ENCODE results near the gene CRTC1. TPM values are rescaled to one million over a fixed set of nuclear protein-coding genes. Genes with fewer than 3 reads are reported as not detected.

The CRTC1 gene
- total and polyA plus RNA-seq, 2 experiments from 2014 or later, result 2.5 to 4.8 TPM

- Histone ChIP-seq H3K27ac (peak overlapping the region; percentile 73), H4K20me1 (ENCODE audit: insufficient read depth, poor library complexity, severe bottlenecking) (no peaks in the 10 kb centered on the region), H3K79me2 (no peaks in the 10 kb centered on the region), H3K9me2 (replicated peaks; ENCODE audit: insufficient read depth) (no peaks in the 10 kb centered on the region), H3K9me3 (ENCODE audit: low read depth) (no peaks in the 10 kb centered on the region), H2AFZ (no peak overlapping the region), H3K4me2 (peak overlapping the region; percentile 7), H3K4me3 (no peak overlapping the region), H3K27me3 (no peaks in the 10 kb centered on the region), H3K36me3 (replicated peaks; ENCODE audit: insufficient read depth, low read depth) (no peaks in the 10 kb centered on the region), H3K4me1 (ENCODE audit: insufficient read depth) (peaks cover 35% of the 10 kb centered on the region)
- WGBS (ENCODE audit: low lambda C conversion rate, missing lambda C conversion rate), result 70% methylated on average over 13 of the region's 13 CpGs
- TF ChIP-seq CTCF (IDR thresholded peaks at IDR 0.05; ENCODE audit: poor library complexity) (peak; percentile 22), EZH2 (IDR thresholded peaks at IDR 0.05; ENCODE audit: borderline replicate concordance) (no peak), EZH2phosphoT487 (IDR thresholded peaks at IDR 0.05; ENCODE audit: low read depth, severe bottlenecking, unreplicated experiment) (no peak)
- DNase-seq (ENCODE audit: low spot score), result no peak
Observed at GRCh38 chr19:18672606-18673337, 10.7 kb upstream of the CRTC1 start.

- no peak overlapping the region for H3K4me2 ChIP-seq
- TF ChIP-seq EZH2 (IDR thresholded peaks at IDR 0.05; ENCODE audit: borderline replicate concordance) (no peak), CTCF (IDR thresholded peaks at IDR 0.05; ENCODE audit: poor library complexity) (no peak), EZH2phosphoT487 (IDR thresholded peaks at IDR 0.05; ENCODE audit: low read depth, severe bottlenecking, unreplicated experiment) (no peak)
- no peaks in the 10 kb centered on the region for H3K79me2 ChIP-seq
- no peak for DNase-seq (ENCODE audit: low spot score)
- peaks cover 42% of the 10 kb centered on the region for H3K4me1 ChIP-seq (ENCODE audit: insufficient read depth)
- no peak overlapping the region for H3K27ac ChIP-seq
- no peaks in the 10 kb centered on the region for H3K27me3 ChIP-seq
- no peaks in the 10 kb centered on the region for H4K20me1 ChIP-seq (ENCODE audit: insufficient read depth, poor library complexity, severe bottlenecking)
- no peak overlapping the region for H2AFZ ChIP-seq
- no peaks in the 10 kb centered on the region for H3K9me2 ChIP-seq (replicated peaks; ENCODE audit: insufficient read depth)
- WGBS (ENCODE audit: low lambda C conversion rate, missing lambda C conversion rate), result 88% methylated on average over 11 of the region's 11 CpGs
- H3K4me3 ChIP-seq, result no peak overlapping the region
- no peaks in the 10 kb centered on the region for H3K9me3 ChIP-seq (ENCODE audit: low read depth)
- no peaks in the 10 kb centered on the region for H3K36me3 ChIP-seq (replicated peaks; ENCODE audit: insufficient read depth, low read depth)
Observed at GRCh38 chr19:18674616-18675015, 8.9 kb upstream of the CRTC1 start.

- Histone ChIP-seq H3K27ac (no peak overlapping the region), H3K79me2 (no peaks in the 10 kb centered on the region), H2AFZ (no peak overlapping the region), H3K36me3 (replicated peaks; ENCODE audit: insufficient read depth, low read depth) (no peaks in the 10 kb centered on the region), H4K20me1 (ENCODE audit: insufficient read depth, poor library complexity, severe bottlenecking) (no peaks in the 10 kb centered on the region), H3K4me3 (no peak overlapping the region), H3K9me2 (replicated peaks; ENCODE audit: insufficient read depth) (no peaks in the 10 kb centered on the region), H3K9me3 (ENCODE audit: low read depth) (no peaks in the 10 kb centered on the region), H3K27me3 (no peaks in the 10 kb centered on the region), H3K4me2 (no peak overlapping the region), H3K4me1 (ENCODE audit: insufficient read depth) (peaks cover 38% of the 10 kb centered on the region)
- peak; percentile 34 for TF ChIP-seq CTCF (IDR thresholded peaks at IDR 0.05; ENCODE audit: poor library complexity)
- TF ChIP-seq EZH2 (IDR thresholded peaks at IDR 0.05; ENCODE audit: borderline replicate concordance), result no peak
- TF ChIP-seq EZH2phosphoT487 (IDR thresholded peaks at IDR 0.05; ENCODE audit: low read depth, severe bottlenecking, unreplicated experiment), result no peak
- DNase-seq (ENCODE audit: low spot score), result no peak
- WGBS (ENCODE audit: low lambda C conversion rate, missing lambda C conversion rate), result 77% methylated on average over 5 of the region's 5 CpGs
Observed at GRCh38 chr19:18675779-18676178, 7.7 kb upstream of the CRTC1 start.
